ACHN (cell line): ENCODE data around the gene FMOD.

Experiments used
- DNase-seq: peaks from one replicate; pipeline ENCODE4 v3.0.0-alpha.2; 2015
- in situ Hi-C: cut with HindIII; loops from 2 replicates; pipeline ENCODE4 v1.10.0; 2017; ENCODE audit warnings: low sequenced_read_pairs, low pct_ligation_motif_present, low pct_unique_long_range_greater_than_20kb

The FMOD gene

GRCh38 chr1:203351037-203351625 is at the start of gene FMOD:
Gene FMOD, minus strand, starts transcription at chr1:203351122. Its CDS starts 2,852 bp downstream, at chr1:203348270.
- DNase-seq, result no peak
- in situ Hi-C loops, result no loop called here

GRCh38 chr1:203396595-203397194 is 45.8 kb upstream of the FMOD start:
- no peak for DNase-seq
- in situ Hi-C loops, result no loop called here

- no peak for DNase-seq
- in situ Hi-C loops, result no loop called here
These were observed 44.8 kb upstream of the FMOD start for GRCh38 chr1:203395751-203396150.

- in situ Hi-C loops, result no loop called here
These were observed 39.4 kb upstream of the FMOD start for GRCh38 chr1:203390298-203390697.

DNA sequence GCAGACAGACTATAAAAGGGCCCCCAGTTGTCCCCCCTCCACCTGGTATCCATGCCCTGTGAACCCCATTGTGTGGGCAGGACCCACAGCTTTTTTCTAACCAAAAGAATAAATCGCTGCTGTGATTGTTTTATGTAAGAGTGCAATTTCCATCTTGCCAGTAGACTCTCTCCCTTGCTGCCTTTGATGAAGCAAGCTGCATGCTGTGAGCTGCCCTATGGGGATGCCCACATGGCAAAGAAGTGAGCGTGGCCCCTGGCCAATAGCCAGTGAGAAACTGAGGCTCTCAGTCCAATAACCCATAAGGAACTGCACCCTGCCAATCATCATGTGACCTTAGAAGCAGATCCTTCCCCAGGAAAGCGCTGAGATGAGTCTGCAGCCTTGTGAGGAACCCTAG is 37.8 kb upstream of the FMOD start:
- no peak for DNase-seq
- in situ Hi-C loops, result no loop called here

More at GRCh38 chr1:203390298-203390697, 39.4 kb upstream of the FMOD start:
- no peak for DNase-seq

- in situ Hi-C loops, result no loop called here
- DNase-seq, result no peak
These were observed 31.1 kb upstream of the FMOD start for GRCh38 chr1:203382026-203382425.

DNA sequence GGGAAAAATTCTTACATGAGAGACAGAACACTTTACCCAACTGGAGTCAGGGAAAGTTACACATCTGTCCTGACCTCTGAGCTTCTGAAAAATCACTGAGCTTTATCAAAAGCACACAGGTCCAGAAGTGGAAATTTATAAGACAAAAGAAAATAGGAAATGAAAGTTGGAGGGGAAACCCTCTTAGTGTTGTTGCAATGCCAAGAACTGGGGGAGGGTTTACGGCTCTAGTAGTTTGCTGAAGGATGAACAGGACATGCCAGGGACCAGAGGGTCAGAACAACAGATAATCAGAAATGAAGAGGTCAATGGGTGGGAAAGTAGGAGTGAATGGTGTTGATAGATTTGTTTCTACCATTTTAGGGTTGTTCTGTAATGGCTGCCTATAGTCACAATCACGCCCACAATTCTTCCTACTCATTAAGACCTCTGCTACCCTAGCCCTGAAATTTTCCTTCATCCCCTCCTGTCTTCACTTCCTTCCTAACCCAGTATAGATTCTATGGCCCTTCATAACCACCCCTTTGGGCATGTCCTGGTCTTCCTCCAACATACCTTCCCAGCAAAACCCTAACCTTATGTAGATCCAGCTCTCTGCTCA is 30.3 kb upstream of the FMOD start:
- in situ Hi-C loops, result no loop called here
- no peak for DNase-seq

- in situ Hi-C loops, result no loop called here
- DNase-seq, result no peak
These were observed 29.7 kb upstream of the FMOD start for GRCh38 chr1:203380420-203381150.

- in situ Hi-C loops, result no loop called here
- DNase-seq, result no peak
These were observed 28.9 kb upstream of the FMOD start for GRCh38 chr1:203379825-203380224.

DNA sequence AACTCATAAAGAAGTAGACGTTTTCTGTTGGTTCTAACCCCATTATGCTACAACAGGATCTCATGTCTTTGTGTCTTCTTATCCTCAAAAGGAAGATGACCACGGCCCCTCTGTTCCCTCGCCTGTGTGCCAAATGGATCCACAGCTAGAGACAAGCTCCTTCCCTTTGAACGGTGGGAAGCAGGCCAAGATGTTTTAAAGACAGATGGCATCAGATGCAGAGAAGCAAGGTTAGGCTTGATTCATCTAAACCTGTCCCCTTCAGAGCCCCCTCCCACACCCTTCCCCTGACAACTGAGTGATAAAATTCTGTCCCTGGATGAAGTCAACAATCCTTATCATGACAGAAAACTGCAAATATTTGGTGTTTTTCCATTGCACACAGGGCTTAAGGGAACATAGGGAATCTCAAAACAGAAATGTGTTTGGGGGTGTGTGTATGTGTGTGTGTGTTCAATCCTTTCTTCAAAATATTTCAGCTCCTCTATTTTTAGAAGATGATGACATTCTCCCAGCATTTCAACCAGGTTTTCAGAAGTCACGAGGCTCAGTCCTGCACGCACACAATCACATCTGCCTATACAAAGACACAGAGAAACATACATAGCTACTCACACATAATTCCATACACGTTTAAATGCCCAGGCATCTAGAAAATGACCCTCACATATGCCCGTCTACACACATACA is 27.8 kb upstream of the FMOD start:
- in situ Hi-C loops, result no loop called here
- DNase-seq, result no peak

DNA sequence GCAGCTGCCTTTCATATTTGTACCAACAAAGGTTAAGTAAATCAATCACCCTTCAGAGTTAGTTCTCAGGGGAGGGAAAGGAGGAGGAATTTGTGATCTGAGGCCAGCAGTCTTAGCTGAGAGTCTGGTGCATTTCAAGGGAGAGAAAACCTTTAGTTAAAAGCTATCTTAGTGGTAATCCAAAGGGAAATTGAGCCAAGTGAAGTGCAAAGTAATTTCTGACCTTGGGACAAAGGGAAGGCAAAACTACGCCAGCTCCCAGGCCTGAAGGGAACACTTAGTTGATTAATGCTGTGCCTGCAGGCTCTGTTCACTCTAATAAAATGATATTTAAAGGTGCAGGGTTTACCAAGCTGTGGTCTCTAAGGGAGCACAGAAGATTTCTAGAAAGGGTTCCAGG is 23.1 kb upstream of the FMOD start:
- in situ Hi-C loops, result no loop called here
- DNase-seq, result no peak

DNA sequence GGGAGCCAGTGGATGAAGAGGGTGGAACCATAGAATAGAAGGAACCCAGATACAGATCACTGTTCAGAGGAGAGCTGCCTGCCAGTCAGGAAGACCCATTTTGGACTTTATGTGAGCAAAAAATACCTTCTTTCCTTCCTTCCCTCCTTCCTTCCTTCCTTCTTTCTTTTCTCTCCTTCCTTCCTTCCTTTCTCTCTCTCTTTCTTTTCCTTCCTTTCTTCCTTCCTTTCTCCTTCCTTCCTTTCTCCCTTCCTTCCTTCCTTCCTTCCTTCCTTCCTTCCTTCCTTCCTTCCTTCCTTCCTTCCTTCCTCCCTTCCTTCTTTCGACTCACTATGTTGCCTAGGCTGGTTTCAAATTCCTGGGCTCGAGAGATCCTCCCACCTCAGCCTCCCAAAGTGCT is 22.1 kb upstream of the FMOD start:
- no peak for DNase-seq
- in situ Hi-C loops, result no loop called here

- no peak for DNase-seq
- in situ Hi-C loops, result no loop called here
These were observed 20.4 kb upstream of the FMOD start for GRCh38 chr1:203371288-203371687.

GRCh38 chr1:203369666-203370065 is 18.7 kb upstream of the FMOD start:
- in situ Hi-C loops, result loop anchor here (10.0 kb wide), 1 partner anchor 105 kb away; the partner anchor contains the start of gene PRELP
- DNase-seq, result no peak

DNA sequence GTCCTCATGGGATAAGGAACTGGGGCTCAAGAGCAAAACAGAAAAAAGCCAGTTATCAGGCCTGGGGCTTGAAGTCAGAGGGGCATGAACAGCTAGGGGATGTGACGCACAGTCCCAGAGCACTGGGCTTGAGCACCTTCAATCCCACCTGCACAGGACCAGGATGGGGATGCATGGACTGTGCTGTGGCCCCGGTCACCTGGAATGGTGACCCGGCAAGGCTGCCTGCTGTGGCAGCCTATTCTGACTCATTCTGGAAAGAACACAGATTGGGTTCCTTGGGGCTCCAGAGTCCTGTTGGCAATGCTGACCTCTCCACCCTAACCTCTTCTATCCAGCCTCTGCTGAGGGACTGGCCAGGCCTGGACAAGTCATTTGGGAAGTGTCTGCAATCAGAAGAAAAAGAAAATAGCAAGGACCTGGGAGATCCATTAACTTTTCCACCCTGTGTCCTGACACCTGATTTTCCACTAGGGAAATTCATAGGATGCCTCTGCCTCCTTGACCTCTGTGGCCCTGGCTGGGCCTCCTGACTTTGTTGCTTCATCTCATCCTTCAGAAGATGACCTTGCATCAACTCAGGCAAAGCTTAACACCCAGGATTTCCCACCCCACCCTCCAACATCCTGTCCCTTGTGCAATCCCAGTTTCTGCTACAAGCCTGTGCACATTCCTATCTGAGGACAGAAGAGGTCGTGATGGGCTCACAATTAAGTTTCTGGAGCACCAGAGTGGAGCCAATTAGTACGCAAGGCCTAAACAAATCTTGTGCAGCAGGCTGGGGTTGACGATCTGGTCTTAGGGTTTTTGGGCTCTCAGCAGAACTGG is 17.9 kb upstream of the FMOD start:
- in situ Hi-C loops, result loop anchor here (10.0 kb wide), 1 partner anchor 106 kb away; the partner anchor contains the start of gene PRELP
- DNase-seq, result no peak

GRCh38 chr1:203367057-203367456 is 16.1 kb upstream of the FMOD start:
- DNase-seq, result no peak
- in situ Hi-C loops, result loop anchor here (10.0 kb wide), 1 partner anchor 108 kb away; the partner anchor contains the start of gene PRELP

- DNase-seq, result no peak
- in situ Hi-C loops, result loop anchor here (10.0 kb wide), 1 partner anchor 108 kb away; the partner anchor contains the start of gene PRELP
These were observed 15.6 kb upstream of the FMOD start for GRCh38 chr1:203366476-203366875.

GRCh38 chr1:203364806-203365205 is 13.9 kb upstream of the FMOD start:
- in situ Hi-C loops, result loop anchor here (10.0 kb wide), 1 partner anchor 110 kb away; the partner anchor contains the start of gene PRELP
- DNase-seq, result no peak
